ENCODE results near the gene ESYT3. TPM values are rescaled to one million over a fixed set of nuclear protein-coding genes. Genes with fewer than 3 reads are reported as not detected.
"Not testable (repeated sequence)": the region's sequence is repeated elsewhere in the genome, so short reads cannot be mapped to it uniquely, and the experiment has no call there.

Gene ESYT3
- total RNA-seq, 2 experiments from 2014 or later, result 0.43 to 0.50 TPM

GRCh38 chr3:138399766-138400165 lies 34.6 kb upstream of the ESYT3 start:
- DNase-seq, result no peak
- no peaks in the 10 kb centered on the region for H3K4me1 Mint-ChIP-seq
- POLR2A ChIA-PET, result interaction anchor here (0.5 kb wide), 1 partner anchor 1529 kb away, joined by 3 read pairs; no protein-coding TSS in a partner anchor
- H3K27ac Mint-ChIP-seq, result no peak overlapping the region
- CTCF ChIA-PET, result interaction anchor here (0.9 kb wide), 1 partner anchor 79 kb away, joined by 3 read pairs; no protein-coding TSS in a partner anchor
- H3K4me3 Mint-ChIP-seq, result no peak overlapping the region
- no peaks in the 10 kb centered on the region for H3K9me3 Mint-ChIP-seq
- H3K27me3 Mint-ChIP-seq, result peaks cover 8% of the 10 kb centered on the region
- H3K36me3 Mint-ChIP-seq (ENCODE audit: low read depth), result no peaks in the 10 kb centered on the region

- Mint-ChIP-seq H3K4me3 (no peak overlapping the region), H3K27me3 (peaks cover 10% of the 10 kb centered on the region), H3K27ac (no peak overlapping the region), H3K4me1 (no peaks in the 10 kb centered on the region), H3K36me3 (ENCODE audit: low read depth) (no peaks in the 10 kb centered on the region), H3K9me3 (no peaks in the 10 kb centered on the region)
- ChIA-PET POLR2A (no interaction called here), CTCF (interaction anchor here (0.9 to 1.2 kb wide), 2 partner anchors 13 to 78 kb away, joined by 3 read pairs; no protein-coding TSS in a partner anchor)
- no peak for DNase-seq
Observed at GRCh38 chr3:138400651-138401070, 33.8 kb upstream of the ESYT3 start.

- no peaks in the 10 kb centered on the region for H3K4me1 Mint-ChIP-seq
- no peak overlapping the region for H3K27ac Mint-ChIP-seq
- no peak overlapping the region for H3K4me3 Mint-ChIP-seq
- H3K9me3 Mint-ChIP-seq, result no peaks in the 10 kb centered on the region
- no peak for DNase-seq
- ChIA-PET POLR2A (no interaction called here), CTCF (interaction anchor here (1.0 to 1.4 kb wide), 3 partner anchors 12 to 16 kb away, joined by 3 read pairs; no protein-coding TSS in a partner anchor)
- peaks cover 13% of the 10 kb centered on the region for H3K27me3 Mint-ChIP-seq
- no peaks in the 10 kb centered on the region for H3K36me3 Mint-ChIP-seq (ENCODE audit: low read depth)
Observed at GRCh38 chr3:138401834-138402233, 32.6 kb upstream of the ESYT3 start.

- Mint-ChIP-seq H3K4me3 (no peak overlapping the region), H3K27me3 (peaks cover 22% of the 10 kb centered on the region), H3K36me3 (ENCODE audit: low read depth) (no peaks in the 10 kb centered on the region), H3K4me1 (no peaks in the 10 kb centered on the region), H3K9me3 (no peaks in the 10 kb centered on the region), H3K27ac (no peak overlapping the region)
- CTCF ChIA-PET, result interaction anchor here (1.2 kb wide), 1 partner anchor 14 kb away, joined by 4 read pairs; no protein-coding TSS in a partner anchor
- POLR2A ChIA-PET, result no interaction called here
- no peak for DNase-seq
Observed at GRCh38 chr3:138404121-138404520, 30.3 kb upstream of the ESYT3 start.

GRCh38 chr3:138405001-138405400 lies 29.4 kb upstream of the ESYT3 start:
- POLR2A ChIA-PET, result no interaction called here
- no peak for DNase-seq
- no peak overlapping the region for H3K4me3 Mint-ChIP-seq
- no peaks in the 10 kb centered on the region for H3K9me3 Mint-ChIP-seq
- H3K36me3 Mint-ChIP-seq (ENCODE audit: low read depth), result no peaks in the 10 kb centered on the region
- H3K27ac Mint-ChIP-seq, result no peak overlapping the region
- H3K4me1 Mint-ChIP-seq, result no peaks in the 10 kb centered on the region
- peaks cover 22% of the 10 kb centered on the region for H3K27me3 Mint-ChIP-seq
- CTCF ChIA-PET, result interaction anchor here (0.6 kb wide), 1 partner anchor 1533 kb away, joined by 3 read pairs; no protein-coding TSS in a partner anchor

GRCh38 chr3:138405486-138405885 lies 28.9 kb upstream of the ESYT3 start:
- no peaks in the 10 kb centered on the region for H3K36me3 Mint-ChIP-seq (ENCODE audit: low read depth)
- H3K9me3 Mint-ChIP-seq, result no peaks in the 10 kb centered on the region
- H3K4me1 Mint-ChIP-seq, result no peaks in the 10 kb centered on the region
- no peak overlapping the region for H3K4me3 Mint-ChIP-seq
- ChIA-PET CTCF (no interaction called here), POLR2A (no interaction called here)
- H3K27ac Mint-ChIP-seq, result no peak overlapping the region
- H3K27me3 Mint-ChIP-seq, result peaks cover 22% of the 10 kb centered on the region
- no peak for DNase-seq

- no peak overlapping the region for H3K27ac Mint-ChIP-seq
- CTCF ChIA-PET, result no interaction called here
- no peak overlapping the region for H3K4me3 Mint-ChIP-seq
- H3K9me3 Mint-ChIP-seq, result no peaks in the 10 kb centered on the region
- no peaks in the 10 kb centered on the region for H3K36me3 Mint-ChIP-seq (ENCODE audit: low read depth)
- H3K4me1 Mint-ChIP-seq, result peaks cover 2% of the 10 kb centered on the region
- peaks cover 22% of the 10 kb centered on the region for H3K27me3 Mint-ChIP-seq
- POLR2A ChIA-PET, result no interaction called here
- DNase-seq, result no peak
Observed at GRCh38 chr3:138406606-138407005, 27.8 kb upstream of the ESYT3 start.

GRCh38 chr3:138407236-138407907 lies 27.0 kb upstream of the ESYT3 start:
- H3K27ac Mint-ChIP-seq, result no peak overlapping the region
- peaks cover 22% of the 10 kb centered on the region for H3K27me3 Mint-ChIP-seq
- peaks cover 2% of the 10 kb centered on the region for H3K4me1 Mint-ChIP-seq
- CTCF ChIA-PET, result interaction anchor here (1.6 to 2.8 kb wide), 2 partner anchors 10 to 516 kb away, joined by 4 to 13 read pairs; no protein-coding TSS in a partner anchor
- H3K9me3 Mint-ChIP-seq, result no peaks in the 10 kb centered on the region
- no peak for DNase-seq
- POLR2A ChIA-PET, result no interaction called here
- H3K36me3 Mint-ChIP-seq (ENCODE audit: low read depth), result no peaks in the 10 kb centered on the region
- no peak overlapping the region for H3K4me3 Mint-ChIP-seq

GRCh38 chr3:138408751-138409570 lies 25.5 kb upstream of the ESYT3 start:
- H3K9me3 Mint-ChIP-seq, result no peaks in the 10 kb centered on the region
- no peak for DNase-seq
- no peaks in the 10 kb centered on the region for H3K36me3 Mint-ChIP-seq (ENCODE audit: low read depth)
- H3K27ac Mint-ChIP-seq, result no peak overlapping the region
- peaks cover 2% of the 10 kb centered on the region for H3K4me1 Mint-ChIP-seq
- ChIA-PET CTCF (interaction anchor here (1.2 to 2.8 kb wide), 3 partner anchors 8 to 515 kb away, joined by 3 to 13 read pairs (median 4); no protein-coding TSS in a partner anchor), POLR2A (no interaction called here)
- no peak overlapping the region for H3K4me3 Mint-ChIP-seq
- H3K27me3 Mint-ChIP-seq, result peaks cover 20% of the 10 kb centered on the region

GRCh38 chr3:138412821-138413551 lies 21.4 kb upstream of the ESYT3 start:
- POLR2A ChIA-PET, result interaction anchor here (0.8 kb wide), 1 partner anchor 100 kb away, joined by 3 read pairs; no protein-coding TSS in a partner anchor
- Mint-ChIP-seq H3K36me3 (ENCODE audit: low read depth) (no peaks in the 10 kb centered on the region), H3K9me3 (no peaks in the 10 kb centered on the region), H3K27ac (no peak overlapping the region), H3K27me3 (peaks cover 13% of the 10 kb centered on the region), H3K4me3 (no peak overlapping the region), H3K4me1 (peaks cover 4% of the 10 kb centered on the region)
- DNase-seq, result no peak
- CTCF ChIA-PET, result interaction anchor here (1.4 to 1.7 kb wide), 2 partner anchors 66 to 182 kb away, joined by 5 read pairs; partner anchors contain the start of gene CEP70

GRCh38 chr3:138416236-138416635 lies 18.2 kb upstream of the ESYT3 start:
- CTCF ChIA-PET, result interaction anchor here (1.5 to 2.1 kb wide), 3 partner anchors 8 to 507 kb away, joined by 4 to 13 read pairs (median 5); partner anchors contain the start of gene ESYT3
- H3K4me3 Mint-ChIP-seq; H3K27ac Mint-ChIP-seq; POLR2A ChIA-PET; H3K36me3 Mint-ChIP-seq (ENCODE audit: low read depth); H3K9me3 Mint-ChIP-seq; DNase-seq; H3K4me1 Mint-ChIP-seq: not testable (repeated sequence)
- H3K27me3 Mint-ChIP-seq, result peaks cover 15% of the 10 kb centered on the region

- DNase-seq, result peak; percentile 66
- no peak overlapping the region for H3K4me3 Mint-ChIP-seq
- POLR2A ChIA-PET, result no interaction called here
- H3K27ac Mint-ChIP-seq, result no peak overlapping the region
- CTCF ChIA-PET, result interaction anchor here (0.6 to 2.2 kb wide), 24 partner anchors 9 to 935 kb away, joined by 3 to 18 read pairs (median 4); partner anchors contain the start of genes CEP70 and ESYT3
- no peaks in the 10 kb centered on the region for H3K9me3 Mint-ChIP-seq
- peaks cover 1% of the 10 kb centered on the region for H3K4me1 Mint-ChIP-seq
- H3K27me3 Mint-ChIP-seq, result peaks cover 20% of the 10 kb centered on the region
- no peaks in the 10 kb centered on the region for H3K36me3 Mint-ChIP-seq (ENCODE audit: low read depth)
Observed at GRCh38 chr3:138417559-138417982, 16.8 kb upstream of the ESYT3 start.

Measured in activated CD4-positive, alpha-beta memory T cell treated with anti-CD3 and anti-CD28 coated beads, Interleukin-2, amount 10 ng/mL, durations not matched to agents 7 days and 5 days (primary cell).